Ecto neural progenitor cell (in vitro differentiated cells): ENCODE data around the gene PLPP7.
"Not testable (repeated sequence)": the region's sequence is repeated elsewhere in the genome, so short reads cannot be mapped to it uniquely, and the experiment has no call there.

ENCODE experiments used
- DNase-seq: peaks from one replicate; pipeline ENCODE4 v3.0.0-alpha.2; 2018; ENCODE audit warnings: low spot score

Gene PLPP7

GRCh38 chr9:131330814-131331600 is 41.5 kb downstream of the PLPP7 start:
- peak; percentile 84 for DNase-seq

- DNase-seq = not testable (repeated sequence)
Observed at GRCh38 chr9:131331996-131332395, 42.5 kb downstream of the PLPP7 start.

GRCh38 chr9:131333771-131334628 is 44.5 kb downstream of the PLPP7 start:
- DNase-seq = no peak

- no peak for DNase-seq
Observed at GRCh38 chr9:131334629-131335367, 45.3 kb downstream of the PLPP7 start.

- no peak for DNase-seq
Observed at GRCh38 chr9:131335368-131335755, 45.8 kb downstream of the PLPP7 start.

- peak; percentile 17 for DNase-seq
Observed at GRCh38 chr9:131337131-131337848, 47.8 kb downstream of the PLPP7 start.

GRCh38 chr9:131339212-131339611 is 49.7 kb downstream of the PLPP7 start:
- DNase-seq = not testable (repeated sequence)

- DNase-seq = not testable (repeated sequence)
Observed at GRCh38 chr9:131344931-131345535, 55.5 kb downstream of the PLPP7 start.

GRCh38 chr9:131346559-131346958 is 57.0 kb downstream of the PLPP7 start:
- no peak for DNase-seq

GRCh38 chr9:131347376-131348020 is 58.0 kb downstream of the PLPP7 start:
- no peak for DNase-seq

- DNase-seq = no peak
Observed at GRCh38 chr9:131348631-131349521, 59.4 kb downstream of the PLPP7 start.

- no peak for DNase-seq
Observed at GRCh38 chr9:131349522-131349880, 60.0 kb downstream of the PLPP7 start.

GRCh38 chr9:131349881-131350563 is 60.5 kb downstream of the PLPP7 start:
- DNase-seq = peak; percentile 89

- DNase-seq = not testable (repeated sequence)
Observed at GRCh38 chr9:131356479-131356878, 67.0 kb downstream of the PLPP7 start.

GRCh38 chr9:131358556-131358955 is 69.0 kb downstream of the PLPP7 start:
- DNase-seq = no peak
